NCI-H524 (cell line): ENCODE measurements around the gene HMCN2.

Experiments used
- DNase-seq, 2 experiments: peaks; one replicate each; lab custom pipeline; 2025; lab: John Stamatoyannopoulos, UW

Gene HMCN2

GRCh38 chr9:130451004-130451390, 185.4 kb downstream of the HMCN2 start:
- DNase-seq, result peak in 1 of 2 experiments; percentile 65

- DNase-seq, result peak; percentile 85 to 95
Observed at GRCh38 chr9:130451509-130452388, 186.2 kb downstream of the HMCN2 start.

DNA sequence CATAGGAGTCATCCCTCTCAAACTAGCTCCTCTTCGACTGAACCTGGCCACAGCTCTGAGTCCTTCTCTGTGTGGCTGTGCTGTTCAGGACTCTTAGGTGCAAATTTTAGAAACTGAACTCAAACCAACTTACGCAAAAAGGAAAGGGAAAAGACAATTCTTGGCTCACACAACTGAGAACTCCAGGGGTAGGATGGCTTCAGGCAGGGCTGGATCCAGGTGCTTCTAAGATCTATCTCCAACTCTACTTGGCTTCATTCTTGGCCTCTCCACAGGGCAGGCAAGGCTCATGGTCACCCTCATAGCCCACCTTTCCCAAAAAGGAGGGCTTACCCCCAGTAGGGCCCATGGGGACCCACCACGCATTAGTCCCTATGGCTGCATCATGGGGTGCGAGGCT, 187.3 kb downstream of the HMCN2 start:
- no peak for DNase-seq

DNA sequence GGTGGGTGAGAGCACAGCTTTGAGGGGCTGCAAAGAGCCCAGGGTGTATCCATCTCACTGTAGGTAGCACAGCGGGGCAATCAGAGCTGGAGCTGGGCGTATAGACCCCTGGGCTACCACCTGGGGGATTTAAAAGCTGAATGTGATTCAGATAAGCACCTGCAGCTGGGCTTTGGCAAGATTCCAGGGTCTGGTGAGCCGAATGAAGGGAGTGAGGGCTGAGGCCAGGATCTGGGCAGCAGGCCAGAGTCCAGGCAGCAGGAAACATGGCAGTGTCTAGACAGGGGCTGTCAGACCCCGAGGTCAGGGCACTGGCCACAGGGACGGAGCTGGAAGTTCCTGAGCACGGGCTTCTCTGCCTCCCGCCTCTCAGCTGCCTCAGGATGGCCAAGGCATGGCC, 187.9 kb downstream of the HMCN2 start:
- DNase-seq, result peak; percentile 40 to 76

- DNase-seq, result no peak
Observed at GRCh38 chr9:130454096-130454811, 188.7 kb downstream of the HMCN2 start.

DNA sequence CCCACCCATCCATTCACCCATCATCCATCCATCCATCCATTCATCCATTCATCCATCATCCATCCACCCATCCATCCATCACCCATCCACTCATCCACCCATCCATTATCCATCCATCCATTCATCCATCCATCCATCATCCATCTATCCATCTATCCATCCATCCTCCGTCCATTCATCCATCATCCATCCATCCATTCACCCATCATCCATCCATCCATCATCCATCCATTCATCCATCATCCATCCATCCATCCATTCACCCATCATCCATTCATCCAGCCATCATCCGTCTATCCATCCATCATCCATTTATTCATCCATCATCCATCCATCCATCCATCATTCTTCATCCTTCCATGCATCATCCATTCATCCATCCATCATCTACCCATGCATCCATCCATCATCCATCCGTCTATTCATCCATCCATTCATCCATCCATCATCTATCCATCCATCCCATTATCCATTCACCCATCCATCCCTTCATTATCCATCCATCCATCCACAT, 189.3 kb downstream of the HMCN2 start:
- DNase-seq, result no peak

- DNase-seq, result no peak
Observed at GRCh38 chr9:130458027-130458803, 192.7 kb downstream of the HMCN2 start.

- no peak for DNase-seq
Observed at GRCh38 chr9:130458804-130459067, 193.2 kb downstream of the HMCN2 start.

GRCh38 chr9:130459151-130459550, 193.6 kb downstream of the HMCN2 start:
- DNase-seq, result no peak

GRCh38 chr9:130459941-130460669, 194.5 kb downstream of the HMCN2 start:
- no peak for DNase-seq

DNA sequence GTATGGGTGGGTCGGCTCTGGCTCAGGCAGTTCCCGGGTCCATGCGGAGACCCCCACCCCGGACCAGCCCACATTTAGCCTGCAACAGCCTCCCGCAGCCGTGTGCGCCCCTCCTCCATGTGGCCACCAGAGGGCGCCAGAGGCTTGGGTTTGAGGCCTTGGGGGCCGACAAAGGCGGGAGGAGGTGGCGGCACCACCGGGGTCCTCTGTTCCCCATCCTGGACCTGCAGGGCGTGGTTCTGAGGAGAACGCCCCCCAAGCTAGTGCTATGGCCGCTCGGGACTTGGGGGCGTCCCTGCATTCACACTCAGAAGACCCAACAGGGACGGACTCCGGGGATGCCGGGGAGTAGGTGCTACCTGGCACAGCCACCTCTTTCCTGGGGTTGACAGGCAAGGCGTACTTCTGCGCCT, 195.7 kb downstream of the HMCN2 start:
- DNase-seq, result peak; percentile 73 to 87

- DNase-seq, result peak in 1 of 2 experiments; percentile 93
Observed at GRCh38 chr9:130461731-130462130, 196.2 kb downstream of the HMCN2 start.

GRCh38 chr9:130462685-130463540, 197.4 kb downstream of the HMCN2 start:
- peak; percentile 39 to 61 for DNase-seq

DNA sequence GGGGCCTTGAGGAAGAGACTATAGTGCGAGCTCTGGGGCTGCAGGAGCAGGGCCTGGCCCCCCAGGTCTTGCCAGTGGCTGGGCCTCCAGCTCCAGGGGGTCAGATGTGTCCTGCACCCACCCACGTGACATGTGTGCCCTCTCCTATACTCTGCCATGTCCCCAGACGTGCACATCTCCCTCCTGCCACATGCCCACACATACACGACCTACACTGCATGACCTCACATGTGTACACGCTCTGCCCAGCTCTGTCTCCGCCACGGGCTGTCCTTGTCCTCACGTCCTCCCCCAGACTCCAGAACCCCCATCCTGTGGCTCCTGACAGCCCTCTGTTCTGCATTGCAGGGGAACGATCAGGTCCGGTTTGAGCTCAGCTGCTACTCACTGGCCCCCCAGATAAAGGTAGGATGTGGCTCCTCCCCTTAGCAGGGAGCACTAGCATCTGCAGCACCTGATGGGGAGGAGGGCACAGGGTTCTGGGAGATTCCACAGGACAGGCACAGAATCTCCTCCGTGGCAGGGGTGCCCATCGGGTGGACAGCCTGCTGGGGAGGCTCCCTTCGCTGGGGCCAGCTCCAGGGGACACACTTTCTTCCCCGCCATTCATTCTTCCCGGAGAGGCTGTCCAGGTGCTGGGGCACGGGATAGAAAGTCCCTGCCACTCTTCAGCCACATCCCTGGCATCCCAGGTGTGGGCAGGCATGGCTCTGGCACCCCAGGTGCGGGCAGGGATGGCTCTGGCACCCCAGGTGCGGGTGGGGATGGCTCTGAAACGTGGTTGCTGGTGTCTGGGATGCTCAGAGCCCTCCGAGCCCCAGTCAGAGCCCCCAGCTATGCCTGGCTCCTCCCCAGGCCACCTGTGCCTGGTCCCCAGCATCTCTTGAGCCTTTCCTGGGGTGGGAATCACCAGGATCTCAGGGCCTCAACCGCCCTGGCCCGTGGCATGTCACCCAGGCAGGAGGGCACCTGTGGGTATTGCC, 198.5 kb downstream of the HMCN2 start:
- no peak for DNase-seq

DNA sequence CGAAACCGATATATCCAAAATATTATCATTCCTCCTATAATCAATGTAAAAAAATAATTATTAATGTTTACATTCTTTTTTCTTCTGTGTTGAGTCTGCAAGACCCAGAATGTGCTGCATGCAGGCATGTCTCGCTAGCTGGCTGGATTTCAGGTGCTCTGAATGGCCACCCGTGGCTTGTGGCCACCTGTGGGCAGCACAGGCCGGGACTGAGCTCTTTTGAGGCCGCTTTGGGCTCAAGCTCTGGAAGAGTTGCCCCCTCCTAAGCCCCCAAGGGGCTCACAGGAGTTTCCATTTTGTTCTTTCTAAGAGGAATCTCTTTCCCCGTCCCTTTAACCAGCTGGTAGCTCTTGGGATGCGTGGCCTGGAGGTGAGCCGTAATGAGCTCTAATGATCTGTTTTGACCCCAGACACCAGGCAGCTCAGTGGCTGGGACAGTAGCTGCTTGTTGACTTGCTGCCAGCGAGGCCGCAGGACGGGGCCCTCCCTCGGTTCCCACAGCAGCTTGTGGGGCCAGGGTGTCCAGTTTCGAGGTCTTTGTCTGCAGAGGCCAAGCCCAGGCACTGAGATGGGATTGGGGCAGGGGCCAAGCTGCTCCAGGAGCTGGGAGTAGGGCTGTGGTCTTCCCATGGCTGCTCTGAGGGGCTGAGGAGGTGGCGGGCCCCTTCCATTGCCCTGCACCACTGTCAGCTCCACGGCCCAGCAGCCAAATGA, 200.0 kb downstream of the HMCN2 start:
- peak in 1 of 2 experiments; percentile 58 for DNase-seq

- peak in 1 of 2 experiments; percentile 83 for DNase-seq
Observed at GRCh38 chr9:130466537-130467217, 201.1 kb downstream of the HMCN2 start.

- peak; percentile 98 to 100 for DNase-seq
Observed at GRCh38 chr9:130467316-130467715, 201.8 kb downstream of the HMCN2 start.

GRCh38 chr9:130468566-130468965, 203.0 kb downstream of the HMCN2 start:
- no peak for DNase-seq
